Mucosa of stomach (tissue), 1 donor: ENCODE data around the gene SLCO2A1.

Source experiments
- H3K27me3 ChIP-seq: one replicate; pipeline ENCODE4 v1.7.0; 2013; ENCODE audit warnings: mild to moderate bottlenecking, low read length; ENCODE audit not compliant: control insufficient read depth, insufficient read depth
- H3K36me3 ChIP-seq: one replicate; pipeline ENCODE4 v1.7.0; 2013; ENCODE audit warnings: low read length; ENCODE audit not compliant: control insufficient read depth, insufficient read depth
- H3K4me1 ChIP-seq: one replicate; pipeline ENCODE4 v1.7.0; 2013; ENCODE audit warnings: mild to moderate bottlenecking, low read length; ENCODE audit not compliant: control insufficient read depth, insufficient read depth
- H3K4me3 ChIP-seq: one replicate; pipeline ENCODE4 v1.7.0; 2013; ENCODE audit warnings: low read length
- H3K9ac ChIP-seq: one replicate; pipeline ENCODE4 v1.7.0; 2013; ENCODE audit warnings: mild to moderate bottlenecking, low read length, moderate library complexity
- H3K9me3 ChIP-seq: one replicate; pipeline ENCODE4 v1.7.0; 2013; ENCODE audit warnings: mild to moderate bottlenecking, low read length, moderate library complexity; ENCODE audit not compliant: control insufficient read depth
- donor health status: Pancreatic carcinoma.

The SLCO2A1 gene

DNA sequence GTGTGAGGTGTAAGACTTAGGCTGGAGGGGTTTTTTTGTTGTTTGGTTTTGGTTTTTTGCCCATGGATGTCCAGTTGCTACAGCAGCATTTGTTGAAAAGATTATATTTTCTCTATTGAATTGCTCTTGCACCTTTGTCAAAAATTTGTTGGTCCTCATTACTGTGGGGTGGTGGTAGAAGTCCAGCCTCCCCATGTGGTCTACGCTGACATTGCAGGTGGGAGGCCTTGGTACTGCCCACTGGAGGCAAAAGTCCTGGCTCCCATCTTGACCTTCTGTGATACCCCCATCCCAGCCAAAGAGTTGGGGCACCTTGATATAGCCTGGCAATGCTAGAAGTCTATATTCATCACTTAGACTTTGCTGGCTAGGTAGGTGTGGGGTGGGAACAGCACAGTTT lies 128.6 kb downstream of the SLCO2A1 start:
- H3K4me1 ChIP-seq: no peaks in the 10 kb centered on the region
- peaks cover 16% of the 10 kb centered on the region for H3K27me3 ChIP-seq
- H3K4me3 ChIP-seq: no peak overlapping the region
- no peak overlapping the region for H3K9ac ChIP-seq
- H3K9me3 ChIP-seq: no peaks in the 10 kb centered on the region
- no peaks in the 10 kb centered on the region for H3K36me3 ChIP-seq

DNA sequence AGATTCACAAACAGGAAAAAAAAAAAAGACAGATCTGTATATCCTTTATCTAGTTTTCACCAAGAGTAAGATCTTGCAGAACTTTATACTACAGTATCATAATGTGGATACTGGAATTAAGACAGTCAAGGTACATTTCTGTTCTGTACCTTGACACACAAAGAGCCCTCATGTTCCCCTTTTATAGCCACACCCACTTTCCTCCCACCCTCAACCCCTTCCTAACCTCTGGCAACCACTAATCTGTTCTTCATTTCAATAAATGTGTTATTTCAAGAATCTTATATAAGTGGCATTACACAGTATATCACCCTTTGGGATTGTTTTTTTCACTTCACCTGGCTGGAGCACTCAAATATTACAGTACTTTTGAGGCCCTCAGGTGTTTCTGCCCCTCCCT lies 130.4 kb downstream of the SLCO2A1 start:
- Histone ChIP-seq H3K4me3 (no peak overlapping the region), H3K36me3 (no peaks in the 10 kb centered on the region), H3K27me3 (peaks cover 23% of the 10 kb centered on the region)

GRCh38 chr3:133897547-133897946 lies 132.2 kb downstream of the SLCO2A1 start:
- peaks cover 6% of the 10 kb centered on the region for H3K4me1 ChIP-seq
- no peaks in the 10 kb centered on the region for H3K9me3 ChIP-seq
- H3K36me3 ChIP-seq: no peaks in the 10 kb centered on the region
- no peak overlapping the region for H3K9ac ChIP-seq
- H3K27me3 ChIP-seq: peaks cover 32% of the 10 kb centered on the region
- H3K4me3 ChIP-seq: no peak overlapping the region

More for the DNA sequence above, 130.4 kb downstream of the SLCO2A1 start:
- Histone ChIP-seq H3K9me3 (no peaks in the 10 kb centered on the region), H3K4me1 (peaks cover 3% of the 10 kb centered on the region), H3K9ac (no peak overlapping the region)

- Histone ChIP-seq H3K9ac (peak overlapping the region; percentile 62), H3K9me3 (no peaks in the 10 kb centered on the region), H3K4me3 (no peak overlapping the region), H3K4me1 (peaks cover 6% of the 10 kb centered on the region), H3K36me3 (no peaks in the 10 kb centered on the region), H3K27me3 (peaks cover 34% of the 10 kb centered on the region)
These were observed 133.5 kb downstream of the SLCO2A1 start for GRCh38 chr3:133896002-133896761.

GRCh38 chr3:133895208-133896001 lies 134.3 kb downstream of the SLCO2A1 start, which contains the start of gene RAB6B:
TSS of gene RAB6B (minus strand) at chr3:133895882. CDS start at chr3:133895466, 416 bp downstream.
- H3K36me3 ChIP-seq: no peaks in the 10 kb centered on the region
- H3K9me3 ChIP-seq: no peaks in the 10 kb centered on the region
- no peak within 1 kb of the TSS for H3K4me3 ChIP-seq
- H3K27me3 ChIP-seq: peaks cover 34% of the 10 kb centered on the region
- peak within 1 kb of the TSS; percentile 62 for H3K9ac ChIP-seq
- H3K4me1 ChIP-seq: peaks cover 6% of the 10 kb centered on the region

- H3K9me3 ChIP-seq: no peaks in the 10 kb centered on the region
- H3K27me3 ChIP-seq: peaks cover 34% of the 10 kb centered on the region
- H3K9ac ChIP-seq: peak overlapping the region; percentile 43
- H3K4me1 ChIP-seq: peaks cover 6% of the 10 kb centered on the region
- no peaks in the 10 kb centered on the region for H3K36me3 ChIP-seq
- no peak overlapping the region for H3K4me3 ChIP-seq
These were observed 135.1 kb downstream of the SLCO2A1 start for GRCh38 chr3:133894353-133895207.

DNA sequence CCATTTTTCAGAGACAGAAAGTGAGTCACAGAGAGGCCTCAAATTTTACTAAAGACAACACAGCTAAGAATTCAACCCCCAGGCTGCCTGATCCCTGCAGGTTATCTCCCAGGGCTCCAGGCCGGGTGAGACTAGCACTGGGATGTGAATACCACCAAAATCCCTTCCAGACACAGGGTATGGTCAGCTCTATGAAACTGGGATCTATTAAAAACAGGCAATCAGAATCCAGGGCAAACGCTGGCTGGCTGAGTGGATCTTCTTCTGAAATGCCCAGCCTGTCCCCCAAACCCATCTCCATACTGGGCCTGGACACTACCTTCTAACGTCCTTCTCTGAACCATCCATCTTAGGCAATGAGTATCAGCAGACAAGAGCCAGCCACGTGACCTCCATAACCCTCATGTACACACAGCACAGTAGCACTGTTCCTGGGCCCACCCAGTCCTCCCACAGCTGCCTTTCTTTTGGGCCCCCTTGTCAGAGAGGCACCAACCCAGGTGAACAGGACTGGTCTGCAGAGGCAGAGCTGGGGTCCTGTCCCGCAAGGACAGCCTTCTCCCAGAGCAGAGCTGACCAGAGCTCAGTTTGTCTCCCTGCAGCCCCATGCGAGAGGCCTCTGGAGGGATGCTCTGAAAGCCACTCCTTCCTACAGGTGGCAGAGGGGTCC lies 135.9 kb downstream of the SLCO2A1 start:
- peak overlapping the region; percentile 43 for H3K9ac ChIP-seq
- no peaks in the 10 kb centered on the region for H3K36me3 ChIP-seq
- H3K9me3 ChIP-seq: no peaks in the 10 kb centered on the region
- peaks cover 6% of the 10 kb centered on the region for H3K4me1 ChIP-seq
- no peak overlapping the region for H3K4me3 ChIP-seq
- H3K27me3 ChIP-seq: peaks cover 34% of the 10 kb centered on the region

DNA sequence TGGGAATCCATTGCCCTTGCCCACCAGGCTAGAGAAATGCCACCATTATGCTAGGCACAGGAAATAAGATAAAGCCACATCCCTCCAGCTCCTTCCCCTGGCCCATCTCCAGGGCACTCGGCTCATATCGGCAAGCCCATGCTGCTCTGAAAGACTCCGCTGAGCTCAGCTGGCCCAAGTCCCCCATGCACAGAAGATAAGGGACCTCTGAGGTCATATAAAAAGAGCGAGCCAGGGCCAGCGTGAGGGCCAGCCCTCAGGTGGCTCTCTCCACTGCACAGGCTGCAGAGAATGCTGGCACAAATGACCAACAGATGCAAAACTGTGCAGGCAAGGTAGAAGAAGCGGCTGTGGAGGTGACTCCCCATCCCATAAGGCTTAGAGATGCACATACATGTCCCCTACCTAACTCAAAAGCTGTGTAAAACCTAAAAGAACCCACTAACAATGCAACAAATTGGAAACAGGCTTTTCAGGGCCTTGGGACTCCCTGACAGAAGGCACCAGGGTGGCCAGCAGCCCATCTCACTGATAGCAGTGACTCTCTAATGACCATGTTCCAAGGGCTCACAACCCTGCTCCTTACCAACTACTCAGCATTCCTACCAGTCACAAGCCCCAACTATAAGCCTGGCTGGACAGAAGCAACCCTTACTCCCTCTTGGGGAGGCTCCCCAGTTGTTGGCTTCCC lies 137.0 kb downstream of the SLCO2A1 start:
- Histone ChIP-seq H3K36me3 (no peaks in the 10 kb centered on the region), H3K27me3 (peaks cover 34% of the 10 kb centered on the region), H3K4me1 (peaks cover 6% of the 10 kb centered on the region), H3K4me3 (no peak overlapping the region), H3K9ac (no peak overlapping the region), H3K9me3 (no peaks in the 10 kb centered on the region)

DNA sequence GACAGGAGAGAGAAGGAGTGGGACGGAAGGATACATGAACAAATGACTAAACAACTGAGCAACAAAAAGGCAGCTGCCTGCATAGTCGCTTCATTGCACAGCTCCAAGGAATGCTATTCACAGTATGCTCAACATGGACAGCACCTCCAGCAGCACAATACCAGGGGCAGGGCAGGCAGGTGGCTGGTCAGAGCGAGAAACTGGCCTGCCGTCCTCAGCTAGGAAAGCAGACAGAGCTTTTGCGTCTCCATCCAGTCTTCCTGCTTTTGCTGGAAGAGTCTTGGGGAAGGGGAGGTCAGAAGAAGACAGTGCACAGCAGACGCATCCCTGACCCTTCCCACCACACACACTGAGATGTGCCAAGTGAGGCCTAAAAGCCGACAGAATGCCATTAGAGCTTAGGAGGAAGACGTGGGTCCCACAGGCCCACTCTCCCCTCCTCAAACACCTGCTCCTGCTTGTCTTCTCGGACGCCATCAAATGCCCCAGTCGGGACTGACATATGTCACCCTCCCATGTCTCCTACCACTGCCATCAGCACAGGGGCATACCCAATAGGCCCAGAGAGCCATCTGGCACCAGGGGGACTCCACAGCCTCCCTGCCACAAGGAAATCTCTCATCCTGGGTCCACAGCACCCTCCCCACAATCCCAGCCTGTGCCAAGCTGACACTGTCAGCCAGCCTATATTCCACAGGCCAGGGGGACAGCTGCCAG lies 137.9 kb downstream of the SLCO2A1 start:
- H3K9ac ChIP-seq: no peak overlapping the region
- peaks cover 6% of the 10 kb centered on the region for H3K4me1 ChIP-seq
- peaks cover 25% of the 10 kb centered on the region for H3K27me3 ChIP-seq
- no peaks in the 10 kb centered on the region for H3K9me3 ChIP-seq
- H3K36me3 ChIP-seq: no peaks in the 10 kb centered on the region
- no peak overlapping the region for H3K4me3 ChIP-seq

DNA sequence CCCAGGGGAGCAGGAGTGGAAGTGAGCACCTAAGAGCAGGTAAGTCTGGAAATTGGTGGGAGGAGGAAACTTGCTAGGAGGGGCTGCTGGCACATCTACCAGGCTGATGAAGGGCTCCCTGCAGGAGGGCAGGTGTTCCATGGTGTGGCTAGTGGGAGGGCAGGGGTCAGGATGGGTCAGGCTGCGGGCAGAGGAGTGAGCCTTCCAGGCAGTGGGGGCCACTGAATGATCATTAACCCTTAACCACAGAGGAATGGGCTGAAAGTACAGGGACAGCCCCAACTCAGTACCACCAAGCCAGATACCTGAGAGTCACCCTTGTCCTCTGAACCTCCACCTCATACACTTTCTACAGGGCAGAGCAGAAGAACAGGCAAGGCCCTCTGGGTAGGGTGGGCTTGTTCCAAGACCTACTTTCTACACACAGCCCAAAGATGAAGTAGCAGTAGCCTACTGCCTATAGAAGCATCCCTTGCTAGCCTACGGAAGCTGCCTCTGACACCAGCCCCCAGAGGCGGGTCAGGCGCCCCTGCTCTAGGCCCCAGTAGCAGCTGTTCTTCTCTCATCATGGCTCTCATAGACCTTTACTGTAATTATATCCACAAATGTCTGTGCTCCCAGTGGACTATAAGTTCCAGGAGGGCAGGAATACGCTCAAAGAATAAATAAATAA lies 138.6 kb downstream of the SLCO2A1 start:
- H3K36me3 ChIP-seq: no peaks in the 10 kb centered on the region
- peaks cover 22% of the 10 kb centered on the region for H3K27me3 ChIP-seq
- H3K4me3 ChIP-seq: no peak overlapping the region
- H3K9ac ChIP-seq: no peak overlapping the region
- no peaks in the 10 kb centered on the region for H3K9me3 ChIP-seq
- H3K4me1 ChIP-seq: peaks cover 6% of the 10 kb centered on the region
